Measurements from ENCODE around the gene C5orf15. TPM values are rescaled to one million over a fixed set of nuclear protein-coding genes. Genes with fewer than 3 reads are reported as not detected.

The C5orf15 gene
- total and polyA plus RNA-seq, 9 of the 15 experiments (the other 6 are each of a cell fraction or from before 2014, with no cell fraction given) = 23.3 to 50.7 (median 35.5) TPM

DNA sequence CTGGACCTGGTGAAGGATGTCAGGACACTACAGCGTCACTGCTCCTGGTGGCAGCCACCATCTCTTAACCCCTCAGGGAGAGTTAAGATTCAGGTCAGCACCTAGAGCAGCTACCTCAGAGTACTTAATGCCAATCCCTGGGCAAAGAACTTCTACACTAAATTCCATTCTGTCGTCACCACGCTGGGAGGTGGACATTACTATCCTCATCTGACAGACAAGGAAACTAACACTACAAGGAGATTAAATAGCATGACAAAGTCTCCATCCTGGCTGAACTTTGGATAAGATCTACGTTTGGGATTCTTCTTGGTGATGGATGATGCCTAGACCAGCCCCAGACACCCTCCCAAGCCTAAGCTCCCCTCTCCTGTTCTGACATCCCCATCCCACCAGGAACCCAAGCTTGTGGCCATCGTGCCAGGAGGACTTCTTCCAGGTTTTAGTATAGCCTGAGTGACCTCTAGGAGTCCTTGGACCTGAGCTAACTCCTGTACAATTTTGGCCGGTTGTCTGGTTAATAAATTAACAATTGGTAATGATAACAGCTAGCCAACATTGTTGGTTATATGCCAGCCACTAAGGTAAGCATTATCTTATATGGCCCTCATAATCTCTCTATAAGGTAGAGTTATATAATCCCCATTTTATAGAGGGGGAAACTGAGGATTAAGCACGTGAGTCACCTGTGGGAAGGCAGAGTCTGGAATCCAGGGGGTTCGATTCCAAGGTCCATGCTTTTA is 54.8 kb downstream of the C5orf15 start:
- ATAC-seq (no peak), FAIRE-seq (no peak), DNase-seq (ENCODE audit: extremely low read depth in 1 of 4, low spot score in 3 of 4) (no peak)
- Histone ChIP-seq H3K4me2 (ENCODE audit: insufficient read depth, low read length) (no peak overlapping the region), H3K9me3 (replicated peaks; ENCODE audit: control insufficient read depth, insufficient read depth, low read depth, low read length) (no peaks in the 10 kb centered on the region), H3K36me3 (ENCODE audit: control insufficient read depth, insufficient read depth, low read length) (no peaks in the 10 kb centered on the region), H3K79me2 (ENCODE audit: control insufficient read depth, insufficient read depth, low read length) (no peaks in the 10 kb centered on the region), H2AFZ (ENCODE audit: low read depth, low read length) (no peak overlapping the region), H3K4me1 (replicated peaks in 1 of 2; ENCODE audit: control insufficient read depth in 2 of 2, insufficient read depth in 2 of 2, low read length in 2 of 2) (peaks cover 0 to 3% of the 10 kb centered on the region in 2 experiments; a peak in 2 of 5 replicates), H3K4me3 (no peak overlapping the region), H3K27ac (ENCODE audit: extremely low read depth, low read depth, low read length) (no peak overlapping the region), H3K9ac (ENCODE audit: insufficient read depth in 1 of 2, low read depth in 2 of 2, low read length in 2 of 2) (no peak overlapping the region), H3K27me3 (ENCODE audit: control insufficient read depth in 2 of 2, insufficient read depth in 2 of 2, low read length in 2 of 2) (no peaks in the 10 kb centered on the region), H3K9me1 (ENCODE audit: control insufficient read depth, insufficient read depth, low read length) (no peaks in the 10 kb centered on the region), H4K20me1 (replicated peaks; ENCODE audit: control insufficient read depth, insufficient read depth, low read length) (no peaks in the 10 kb centered on the region)
- TF ChIP-seq, protein P1, sequence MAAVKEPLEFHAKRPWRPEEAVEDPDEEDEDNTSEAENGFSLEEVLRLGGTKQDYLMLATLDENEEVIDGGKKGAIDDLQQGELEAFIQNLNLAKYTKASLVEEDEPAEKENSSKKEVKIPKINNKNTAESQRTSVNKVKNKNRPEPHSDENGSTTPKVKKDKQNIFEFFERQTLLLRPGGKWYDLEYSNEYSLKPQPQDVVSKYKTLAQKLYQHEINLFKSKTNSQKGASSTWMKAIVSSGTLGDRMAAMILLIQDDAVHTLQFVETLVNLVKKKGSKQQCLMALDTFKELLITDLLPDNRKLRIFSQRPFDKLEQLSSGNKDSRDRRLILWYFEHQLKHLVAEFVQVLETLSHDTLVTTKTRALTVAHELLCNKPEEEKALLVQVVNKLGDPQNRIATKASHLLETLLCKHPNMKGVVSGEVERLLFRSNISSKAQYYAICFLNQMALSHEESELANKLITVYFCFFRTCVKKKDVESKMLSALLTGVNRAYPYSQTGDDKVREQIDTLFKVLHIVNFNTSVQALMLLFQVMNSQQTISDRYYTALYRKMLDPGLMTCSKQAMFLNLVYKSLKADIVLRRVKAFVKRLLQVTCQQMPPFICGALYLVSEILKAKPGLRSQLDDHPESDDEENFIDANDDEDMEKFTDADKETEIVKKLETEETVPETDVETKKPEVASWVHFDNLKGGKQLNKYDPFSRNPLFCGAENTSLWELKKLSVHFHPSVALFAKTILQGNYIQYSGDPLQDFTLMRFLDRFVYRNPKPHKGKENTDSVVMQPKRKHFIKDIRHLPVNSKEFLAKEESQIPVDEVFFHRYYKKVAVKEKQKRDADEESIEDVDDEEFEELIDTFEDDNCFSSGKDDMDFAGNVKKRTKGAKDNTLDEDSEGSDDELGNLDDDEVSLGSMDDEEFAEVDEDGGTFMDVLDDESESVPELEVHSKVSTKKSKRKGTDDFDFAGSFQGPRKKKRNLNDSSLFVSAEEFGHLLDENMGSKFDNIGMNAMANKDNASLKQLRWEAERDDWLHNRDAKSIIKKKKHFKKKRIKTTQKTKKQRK (IDR thresholded peaks at IDR 0.05; ENCODE audit: borderline replicate concordance, low read depth, low read length) = no peak
- TF ChIP-seq SMARCA4 (IDR thresholded peaks at IDR 0.05) (no peak), ESRRA (IDR thresholded peaks at IDR 0.05; ENCODE audit: borderline replicate concordance, low read depth) (0 out of 2 replicates have a peak, but pooled peaks have one; percentile 53), RBM25 (IDR thresholded peaks at IDR 0.05; ENCODE audit: low read depth, low read length, severe bottlenecking) (peak; percentile 19)
- TF ChIP-seq, protein P2, sequence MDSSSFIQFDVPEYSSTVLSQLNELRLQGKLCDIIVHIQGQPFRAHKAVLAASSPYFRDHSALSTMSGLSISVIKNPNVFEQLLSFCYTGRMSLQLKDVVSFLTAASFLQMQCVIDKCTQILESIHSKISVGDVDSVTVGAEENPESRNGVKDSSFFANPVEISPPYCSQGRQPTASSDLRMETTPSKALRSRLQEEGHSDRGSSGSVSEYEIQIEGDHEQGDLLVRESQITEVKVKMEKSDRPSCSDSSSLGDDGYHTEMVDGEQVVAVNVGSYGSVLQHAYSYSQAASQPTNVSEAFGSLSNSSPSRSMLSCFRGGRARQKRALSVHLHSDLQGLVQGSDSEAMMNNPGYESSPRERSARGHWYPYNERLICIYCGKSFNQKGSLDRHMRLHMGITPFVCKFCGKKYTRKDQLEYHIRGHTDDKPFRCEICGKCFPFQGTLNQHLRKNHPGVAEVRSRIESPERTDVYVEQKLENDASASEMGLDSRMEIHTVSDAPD (CRISPR knock-in tag; IDR thresholded peaks at IDR 0.05) = no peak
- TF ChIP-seq, protein P3, sequence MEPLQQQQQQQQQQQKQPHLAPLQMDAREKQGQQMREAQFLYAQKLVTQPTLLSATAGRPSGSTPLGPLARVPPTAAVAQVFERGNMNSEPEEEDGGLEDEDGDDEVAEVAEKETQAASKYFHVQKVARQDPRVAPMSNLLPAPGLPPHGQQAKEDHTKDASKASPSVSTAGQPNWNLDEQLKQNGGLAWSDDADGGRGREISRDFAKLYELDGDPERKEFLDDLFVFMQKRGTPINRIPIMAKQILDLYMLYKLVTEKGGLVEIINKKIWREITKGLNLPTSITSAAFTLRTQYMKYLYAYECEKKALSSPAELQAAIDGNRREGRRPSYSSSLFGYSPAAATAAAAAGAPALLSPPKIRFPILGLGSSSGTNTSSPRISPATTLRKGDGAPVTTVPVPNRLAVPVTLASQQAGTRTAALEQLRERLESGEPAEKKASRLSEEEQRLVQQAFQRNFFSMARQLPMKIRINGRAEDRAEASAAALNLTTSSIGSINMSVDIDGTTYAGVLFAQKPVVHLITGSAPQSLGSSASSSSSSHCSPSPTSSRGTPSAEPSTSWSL (CRISPR knock-in tag; IDR thresholded peaks at IDR 0.05; ENCODE audit: borderline replicate concordance) = no peak
- no TSS peak for BruUV-seq (replicated peaks)
- POLR2A ChIA-PET = interaction anchor here (0.5 to 1.3 kb wide), 3 partner anchors 9 to 27 kb away, joined by 3 to 4 read pairs (median 4); no protein-coding TSS in a partner anchor
- in situ Hi-C loops (cut with MboI) (no loop called here), intact Hi-C loops (cut with micrococcal nuclease) (no loop called here)
- 31% methylated on average over 8 of the region's 8 CpGs for WGBS (ENCODE audit: insufficient coverage, low coverage, missing lambda C conversion rate)
- CTCF ChIA-PET (ENCODE audit: low intra/inter-chr PET ratio) = interaction anchor here (0.5 kb wide), 1 partner anchor 10 kb away, joined by 3 read pairs; no protein-coding TSS in a partner anchor

All from K562 (cell line).